ENCODE measurements around the gene FOXO3B.
"Not testable (repeated sequence)": the region's sequence is repeated elsewhere in the genome, so short reads cannot be mapped to it uniquely, and the experiment has no call there.

FOXO3B gene

DNA sequence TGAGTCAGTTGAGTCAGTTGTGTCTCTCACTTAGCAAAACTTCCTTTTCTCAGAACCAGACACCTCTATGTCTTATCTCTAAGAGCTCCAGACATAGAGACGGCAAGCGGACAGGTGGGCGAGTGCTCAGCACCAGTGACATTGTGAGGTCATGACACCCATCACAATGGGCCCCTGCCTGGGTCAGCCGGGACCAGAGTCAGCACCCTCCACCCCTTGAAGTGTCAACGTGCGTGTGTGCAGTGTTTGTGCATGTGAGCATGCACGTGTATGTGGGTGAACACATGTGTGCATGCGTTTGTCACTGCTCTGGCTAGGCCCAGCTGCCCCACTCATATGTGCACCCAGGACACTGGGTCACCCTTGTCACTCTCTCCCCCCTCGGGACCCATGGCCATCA, 37.8 kb downstream of the FOXO3B start, which contains the start of gene TBC1D28:
TBC1D28 (minus strand) TSS at position 101 of the 400 bp plus-strand sequence. CDS start 3,039 bp downstream, outside the sequence.
- not testable (repeated sequence) for DNase-seq

DNA sequence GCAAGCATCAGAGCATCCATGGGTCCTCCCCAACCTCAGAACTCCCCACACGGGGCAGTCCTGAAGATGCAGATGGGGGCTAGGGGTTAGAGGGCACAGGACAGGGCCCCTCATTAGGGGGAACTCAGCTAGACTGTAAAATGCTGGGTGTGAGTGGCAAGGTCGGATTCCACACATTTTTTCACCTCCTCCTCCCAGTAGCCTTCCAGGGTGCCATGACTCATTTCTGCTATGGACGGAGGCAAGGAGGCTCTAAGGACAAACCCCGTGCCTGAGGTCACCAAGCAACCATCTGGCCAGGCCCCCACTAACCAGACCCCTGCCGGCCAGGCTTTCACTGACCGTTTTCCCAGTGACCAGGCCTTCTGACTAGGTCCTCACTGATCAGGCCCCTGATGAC, 39.0 kb downstream of the FOXO3B start:
- not testable (repeated sequence) for DNase-seq

DNA sequence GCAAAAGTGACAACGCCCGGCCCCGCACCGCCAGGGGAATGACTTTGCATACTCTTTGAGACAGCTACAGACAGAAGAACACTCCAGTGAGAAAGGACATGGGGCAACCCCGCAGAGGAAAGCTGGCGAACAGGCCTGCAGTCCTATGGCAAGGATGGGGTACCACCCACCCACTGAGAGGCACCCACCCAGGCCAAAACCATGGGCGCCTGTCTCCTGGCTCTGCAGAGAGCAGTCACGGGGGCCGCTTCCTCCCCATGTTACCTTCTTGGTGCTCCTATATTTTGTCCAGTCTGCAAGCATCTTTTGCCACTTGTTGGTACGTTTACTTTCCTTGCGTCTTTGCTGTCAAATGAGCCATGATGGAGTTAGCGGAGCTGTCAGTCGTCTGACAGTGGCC, 43.8 kb downstream of the FOXO3B start:
- not testable (repeated sequence) for DNase-seq

DNA sequence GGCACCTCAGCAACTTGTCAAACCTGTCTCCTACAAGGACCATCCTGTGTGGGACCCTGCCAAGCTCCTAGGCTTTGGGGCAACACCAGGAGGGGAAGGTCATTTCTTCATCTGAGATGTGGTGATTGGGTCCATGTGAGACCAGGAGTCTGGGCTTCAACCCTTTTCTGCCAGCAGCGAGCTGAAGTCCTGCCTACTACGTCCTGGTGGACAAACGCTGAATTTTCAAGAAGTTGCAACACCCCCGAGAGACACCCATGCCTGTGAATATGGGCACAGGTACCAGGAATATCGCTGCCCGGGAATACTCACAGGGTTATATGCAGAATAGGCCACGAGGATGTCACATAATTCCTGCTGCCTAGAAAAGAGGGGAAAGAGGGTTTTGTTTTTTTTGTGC, 45.9 kb downstream of the FOXO3B start:
- not testable (repeated sequence) for DNase-seq

DNA sequence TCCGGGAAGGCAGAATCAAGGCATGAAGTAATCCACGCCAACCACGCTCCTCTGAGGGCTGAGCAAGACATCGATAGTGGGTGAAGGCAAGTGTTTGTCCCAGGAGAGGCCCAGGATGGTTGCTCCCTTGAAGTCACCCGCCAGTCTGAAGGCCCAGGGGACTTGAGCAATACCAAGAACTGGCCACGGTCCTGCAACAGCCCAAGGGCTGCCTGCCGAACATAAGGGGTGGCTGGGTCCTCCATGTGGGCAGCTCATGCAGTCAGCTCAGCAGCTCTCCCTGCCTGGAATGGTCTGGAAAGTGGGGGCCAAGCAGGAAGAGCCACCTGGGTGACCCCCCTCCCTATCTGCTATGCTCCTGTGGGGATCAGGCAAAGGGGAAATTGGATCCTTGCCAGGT, 46.3 kb downstream of the FOXO3B start:
- DNase-seq: not testable (repeated sequence)

DNA sequence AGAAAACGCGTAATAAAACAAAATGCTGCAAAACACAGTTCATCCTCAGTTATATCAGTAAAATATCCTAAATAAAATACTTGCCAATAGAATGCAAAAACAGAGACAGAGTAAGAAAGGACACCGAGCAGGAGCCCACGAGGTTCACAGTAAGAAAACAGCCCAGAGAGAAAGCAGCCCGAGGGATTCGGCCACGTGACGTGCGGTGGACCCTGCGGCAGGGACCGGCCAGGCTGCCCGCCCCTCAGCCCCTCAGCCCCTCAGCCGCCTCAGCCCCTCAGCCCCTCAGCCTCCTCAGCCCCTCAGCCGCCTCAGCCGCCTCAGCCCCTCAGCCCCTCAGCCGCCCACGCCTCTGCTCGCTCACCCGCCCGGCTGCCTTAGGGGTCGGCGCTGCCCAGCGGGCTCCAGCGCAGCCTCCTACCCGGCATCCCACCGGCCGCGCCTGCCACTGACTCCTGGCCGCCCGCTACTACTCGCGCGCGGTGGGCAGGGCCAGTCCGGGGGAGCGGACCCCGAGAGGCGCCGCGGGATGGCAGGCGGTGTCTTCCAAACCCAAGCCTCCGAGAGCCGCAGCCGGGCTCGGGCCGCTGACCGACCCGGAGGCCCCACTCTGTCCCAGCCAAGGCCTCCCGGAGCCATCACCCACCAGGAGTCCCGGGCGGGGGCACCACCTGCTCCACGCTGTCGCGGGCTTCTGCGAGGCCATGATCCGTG, 47.4 kb downstream of the FOXO3B start:
- not testable (repeated sequence) for DNase-seq

Measured in CD4-positive, alpha-beta T cell treated with Interleukin-4 for 4 hours (primary cell).